HL-60 (cell line): ENCODE data around the gene GTF2A1L.
"Not testable (repeated sequence)": the region's sequence is repeated elsewhere in the genome, so short reads cannot be mapped to it uniquely, and the experiment has no call there.

Source experiments
- DNase-seq, 2 experiments: peaks; one replicate each; pipeline ENCODE4 v3.0.0-alpha.2; 2010 to 2020; ENCODE audit warnings: low read depth in 1 of 2, low spot score in 1 of 2
- H3K27ac ChIP-seq: fragments of 250-450 bp; sonication (Bioruptor Pico); replicated peaks from 2 replicates; pipeline ENCODE4 v1.5.1; 2020; ENCODE audit warnings: mild to moderate bottlenecking, moderate library complexity
- H3K27me3 ChIP-seq: fragments of 250-450 bp; sonication (Bioruptor Pico); 2 replicates; pipeline ENCODE4 v1.5.1; 2021; ENCODE audit warnings: mild to moderate bottlenecking, moderate library complexity; ENCODE audit not compliant: insufficient read depth, poor library complexity, severe bottlenecking
- H3K4me3 ChIP-seq: replicated peaks from 2 replicates; pipeline ENCODE4 v1.5.1; 2011; ENCODE audit warnings: mild to moderate bottlenecking, control low read depth, low read length; ENCODE audit not compliant: insufficient read depth
- GABPA ChIP-seq: IDR thresholded peaks from 2 replicates; pipeline ENCODE4 v1.6.1; 2012; ENCODE audit warnings: low read depth
- POLR2AphosphoS5 ChIP-seq: IDR thresholded peaks from 2 replicates; pipeline ENCODE4 v1.6.1; 2012; ENCODE audit warnings: low read depth
- SPI1 ChIP-seq: IDR thresholded peaks from 2 replicates; pipeline ENCODE4 v1.6.1; 2012; ENCODE audit warnings: low read depth, mild to moderate bottlenecking, borderline replicate concordance
- TF ChIP-seq, protein P1 (sequence below): IDR thresholded peaks from 2 replicates; pipeline ENCODE4 v1.6.1; 2012; ENCODE audit warnings: low read depth; ENCODE audit not compliant: insufficient replicate concordance
- TF ChIP-seq, protein P2 (sequence below): IDR thresholded peaks from one replicate; pipeline ENCODE4 v1.5.1; 2011; ENCODE audit warnings: low read length, control low read depth, inconsistent platforms; ENCODE audit not compliant: insufficient read depth

GTF2A1L gene

GRCh38 chr2:48588745-48589144 is 28.9 kb upstream of the GTF2A1L start:
- DNase-seq, result no peak
- no peak overlapping the region for H3K4me3 ChIP-seq
- TF ChIP-seq SPI1 (no peak), GABPA (no peak), POLR2AphosphoS5 (no peak)
- TF ChIP-seq, protein P1, sequence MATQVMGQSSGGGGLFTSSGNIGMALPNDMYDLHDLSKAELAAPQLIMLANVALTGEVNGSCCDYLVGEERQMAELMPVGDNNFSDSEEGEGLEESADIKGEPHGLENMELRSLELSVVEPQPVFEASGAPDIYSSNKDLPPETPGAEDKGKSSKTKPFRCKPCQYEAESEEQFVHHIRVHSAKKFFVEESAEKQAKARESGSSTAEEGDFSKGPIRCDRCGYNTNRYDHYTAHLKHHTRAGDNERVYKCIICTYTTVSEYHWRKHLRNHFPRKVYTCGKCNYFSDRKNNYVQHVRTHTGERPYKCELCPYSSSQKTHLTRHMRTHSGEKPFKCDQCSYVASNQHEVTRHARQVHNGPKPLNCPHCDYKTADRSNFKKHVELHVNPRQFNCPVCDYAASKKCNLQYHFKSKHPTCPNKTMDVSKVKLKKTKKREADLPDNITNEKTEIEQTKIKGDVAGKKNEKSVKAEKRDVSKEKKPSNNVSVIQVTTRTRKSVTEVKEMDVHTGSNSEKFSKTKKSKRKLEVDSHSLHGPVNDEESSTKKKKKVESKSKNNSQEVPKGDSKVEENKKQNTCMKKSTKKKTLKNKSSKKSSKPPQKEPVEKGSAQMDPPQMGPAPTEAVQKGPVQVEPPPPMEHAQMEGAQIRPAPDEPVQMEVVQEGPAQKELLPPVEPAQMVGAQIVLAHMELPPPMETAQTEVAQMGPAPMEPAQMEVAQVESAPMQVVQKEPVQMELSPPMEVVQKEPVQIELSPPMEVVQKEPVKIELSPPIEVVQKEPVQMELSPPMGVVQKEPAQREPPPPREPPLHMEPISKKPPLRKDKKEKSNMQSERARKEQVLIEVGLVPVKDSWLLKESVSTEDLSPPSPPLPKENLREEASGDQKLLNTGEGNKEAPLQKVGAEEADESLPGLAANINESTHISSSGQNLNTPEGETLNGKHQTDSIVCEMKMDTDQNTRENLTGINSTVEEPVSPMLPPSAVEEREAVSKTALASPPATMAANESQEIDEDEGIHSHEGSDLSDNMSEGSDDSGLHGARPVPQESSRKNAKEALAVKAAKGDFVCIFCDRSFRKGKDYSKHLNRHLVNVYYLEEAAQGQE, result no peak
- TF ChIP-seq, protein P2, sequence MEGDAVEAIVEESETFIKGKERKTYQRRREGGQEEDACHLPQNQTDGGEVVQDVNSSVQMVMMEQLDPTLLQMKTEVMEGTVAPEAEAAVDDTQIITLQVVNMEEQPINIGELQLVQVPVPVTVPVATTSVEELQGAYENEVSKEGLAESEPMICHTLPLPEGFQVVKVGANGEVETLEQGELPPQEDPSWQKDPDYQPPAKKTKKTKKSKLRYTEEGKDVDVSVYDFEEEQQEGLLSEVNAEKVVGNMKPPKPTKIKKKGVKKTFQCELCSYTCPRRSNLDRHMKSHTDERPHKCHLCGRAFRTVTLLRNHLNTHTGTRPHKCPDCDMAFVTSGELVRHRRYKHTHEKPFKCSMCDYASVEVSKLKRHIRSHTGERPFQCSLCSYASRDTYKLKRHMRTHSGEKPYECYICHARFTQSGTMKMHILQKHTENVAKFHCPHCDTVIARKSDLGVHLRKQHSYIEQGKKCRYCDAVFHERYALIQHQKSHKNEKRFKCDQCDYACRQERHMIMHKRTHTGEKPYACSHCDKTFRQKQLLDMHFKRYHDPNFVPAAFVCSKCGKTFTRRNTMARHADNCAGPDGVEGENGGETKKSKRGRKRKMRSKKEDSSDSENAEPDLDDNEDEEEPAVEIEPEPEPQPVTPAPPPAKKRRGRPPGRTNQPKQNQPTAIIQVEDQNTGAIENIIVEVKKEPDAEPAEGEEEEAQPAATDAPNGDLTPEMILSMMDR, result no peak

DNA sequence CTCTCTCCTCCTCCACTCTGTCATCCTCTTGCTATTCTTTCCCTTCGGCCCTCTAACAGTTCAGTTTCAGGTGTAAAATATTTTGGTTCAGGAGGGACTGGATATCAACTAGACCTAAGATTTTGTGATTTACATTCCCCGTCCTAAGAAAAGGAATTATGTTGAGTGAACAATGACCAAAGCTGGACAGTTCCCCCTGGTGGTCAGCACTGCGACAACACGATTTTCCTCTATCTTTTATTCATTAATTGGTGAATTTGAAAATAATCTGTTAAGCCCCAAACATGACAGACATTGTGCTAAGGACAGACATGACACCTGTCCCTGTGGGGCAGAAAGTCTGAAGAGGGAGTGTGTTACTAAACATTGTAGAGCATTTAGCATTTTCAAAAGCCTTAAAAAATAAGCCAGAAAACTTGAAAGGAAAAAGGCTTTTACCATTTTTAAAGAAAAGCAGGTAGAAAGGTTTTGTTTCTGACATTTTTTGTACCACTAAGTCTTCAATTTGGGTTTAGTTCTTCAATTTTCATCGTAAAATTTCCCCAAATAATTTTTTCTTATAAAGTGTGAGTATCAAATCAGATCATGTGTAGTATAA is 28.4 kb upstream of the GTF2A1L start:
- Histone ChIP-seq H3K27ac (no peak overlapping the region), H3K4me3 (no peak overlapping the region), H3K27me3 (no peaks in the 10 kb centered on the region)
- TF ChIP-seq, protein P2, result peak; percentile 58
- TF ChIP-seq SPI1, result no peak
- peak in 1 of 2 experiments; percentile 34 for DNase-seq

More at GRCh38 chr2:48588745-48589144, 28.9 kb upstream of the GTF2A1L start:
- no peak overlapping the region for H3K27ac ChIP-seq
- no peaks in the 10 kb centered on the region for H3K27me3 ChIP-seq

DNA sequence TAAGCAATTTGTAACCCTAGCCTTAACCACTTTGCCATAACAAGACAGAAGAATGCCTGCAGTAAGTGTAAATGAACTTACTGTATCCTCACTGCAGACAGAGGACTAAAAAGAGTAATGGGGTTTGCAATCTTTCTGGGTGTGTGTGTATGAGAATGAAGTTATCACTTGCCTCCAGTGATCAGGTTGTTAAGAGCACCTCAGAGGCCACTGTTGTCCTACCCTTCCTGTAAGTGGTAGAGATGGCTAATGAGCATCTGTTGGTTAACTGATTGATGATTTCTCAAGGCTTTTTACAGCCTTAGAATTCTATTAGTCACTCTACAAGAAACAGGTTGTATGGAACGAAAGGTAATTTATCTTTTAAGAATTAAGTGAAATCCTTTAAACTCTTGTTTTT is 27.6 kb upstream of the GTF2A1L start:
- Histone ChIP-seq H3K27me3 (no peaks in the 10 kb centered on the region), H3K4me3 (no peak overlapping the region), H3K27ac (no peak overlapping the region)
- DNase-seq, result no peak
- TF ChIP-seq, protein P2, result no peak
- TF ChIP-seq GABPA, result no peak
- TF ChIP-seq SPI1, result no peak
- TF ChIP-seq, protein P1, result no peak
- no peak for TF ChIP-seq POLR2AphosphoS5

- Histone ChIP-seq H3K4me3 (no peak overlapping the region), H3K27ac (no peak overlapping the region), H3K27me3 (no peaks in the 10 kb centered on the region)
- TF ChIP-seq POLR2AphosphoS5, result no peak
- no peak for TF ChIP-seq GABPA
- no peak for TF ChIP-seq SPI1
- TF ChIP-seq, protein P2, result no peak
- TF ChIP-seq, protein P1, result no peak
- DNase-seq, result no peak
Measured at GRCh38 chr2:48592067-48592466, 25.6 kb upstream of the GTF2A1L start.

DNA sequence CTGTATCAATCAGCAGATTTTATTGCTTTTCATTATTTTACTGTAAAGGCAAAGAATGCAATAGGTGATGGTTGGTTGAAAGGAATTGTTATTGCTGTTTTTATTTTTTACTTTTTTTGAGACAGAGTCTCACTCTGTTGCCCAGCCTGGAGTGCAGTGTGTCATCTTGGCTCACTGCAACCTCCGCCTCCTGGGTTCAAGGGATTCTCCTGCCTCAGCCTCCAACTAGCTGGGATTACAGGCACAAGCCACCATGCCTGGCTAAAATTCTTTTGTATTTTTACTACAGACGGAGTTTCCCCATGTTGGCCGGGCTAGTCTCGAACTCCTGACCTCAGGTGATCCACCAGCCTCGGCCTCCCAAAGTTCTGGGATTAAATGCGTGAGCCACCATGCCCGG is 20.9 kb upstream of the GTF2A1L start:
- DNase-seq, H3K4me3 ChIP-seq, H3K27me3 ChIP-seq, H3K27ac ChIP-seq: not testable (repeated sequence)
